Kidney epithelial cell (primary cell): ENCODE results near the gene TMED6. TPM values are rescaled to one million over a fixed set of nuclear protein-coding genes. Genes with fewer than 3 reads are reported as not detected.
"Not testable (repeated sequence)": the region's sequence is repeated elsewhere in the genome, so short reads cannot be mapped to it uniquely, and the experiment has no call there.

Experiments
- DNase-seq: peaks from one replicate; pipeline ENCODE4 v3.0.0-alpha.2; 2010; ENCODE audit warnings: low read depth
- H3K27me3 ChIP-seq: 2 replicates; pipeline ENCODE4 v1.6.0; 2011; ENCODE audit warnings: low read length; ENCODE audit not compliant: control insufficient read depth, insufficient read depth
- H3K36me3 ChIP-seq: 2 replicates; pipeline ENCODE4 v1.5.1; 2011; ENCODE audit warnings: low read length; ENCODE audit not compliant: control insufficient read depth, insufficient read depth
- H3K4me3 ChIP-seq: 2 replicates; pipeline ENCODE4 v1.5.1; 2011; ENCODE audit warnings: low read depth, mild to moderate bottlenecking, control low read depth, low read length
- total RNA-seq: library from RNA; depleted of rRNA; stranded (reverse); fragments of >200 nt; gene quantifications from 2 replicates; pipeline ENCODE4 v1.2.3, GENCODE V29; 2015
- TF ChIP-seq, protein P1 (sequence below): IDR thresholded peaks from 2 replicates; pipeline ENCODE4 v1.5.1; 2011; ENCODE audit warnings: mild to moderate bottlenecking, moderate library complexity, low read length, control low read depth, inconsistent platforms; ENCODE audit not compliant: insufficient read depth, poor library complexity, severe bottlenecking

TMED6 gene
- total RNA-seq, 1 donor from 2014 or later: not detected

GRCh38 chr16:69366431-69366830 is 14.8 kb upstream of the TMED6 start:
- Histone ChIP-seq H3K27me3 (no peaks in the 10 kb centered on the region), H3K4me3 (no peak overlapping the region), H3K36me3 (no peaks in the 10 kb centered on the region)
- TF ChIP-seq, protein P1, sequence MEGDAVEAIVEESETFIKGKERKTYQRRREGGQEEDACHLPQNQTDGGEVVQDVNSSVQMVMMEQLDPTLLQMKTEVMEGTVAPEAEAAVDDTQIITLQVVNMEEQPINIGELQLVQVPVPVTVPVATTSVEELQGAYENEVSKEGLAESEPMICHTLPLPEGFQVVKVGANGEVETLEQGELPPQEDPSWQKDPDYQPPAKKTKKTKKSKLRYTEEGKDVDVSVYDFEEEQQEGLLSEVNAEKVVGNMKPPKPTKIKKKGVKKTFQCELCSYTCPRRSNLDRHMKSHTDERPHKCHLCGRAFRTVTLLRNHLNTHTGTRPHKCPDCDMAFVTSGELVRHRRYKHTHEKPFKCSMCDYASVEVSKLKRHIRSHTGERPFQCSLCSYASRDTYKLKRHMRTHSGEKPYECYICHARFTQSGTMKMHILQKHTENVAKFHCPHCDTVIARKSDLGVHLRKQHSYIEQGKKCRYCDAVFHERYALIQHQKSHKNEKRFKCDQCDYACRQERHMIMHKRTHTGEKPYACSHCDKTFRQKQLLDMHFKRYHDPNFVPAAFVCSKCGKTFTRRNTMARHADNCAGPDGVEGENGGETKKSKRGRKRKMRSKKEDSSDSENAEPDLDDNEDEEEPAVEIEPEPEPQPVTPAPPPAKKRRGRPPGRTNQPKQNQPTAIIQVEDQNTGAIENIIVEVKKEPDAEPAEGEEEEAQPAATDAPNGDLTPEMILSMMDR: no peak
- DNase-seq: no peak

GRCh38 chr16:69365901-69366300 is 14.3 kb upstream of the TMED6 start:
- TF ChIP-seq, protein P1: no peak
- H3K36me3 ChIP-seq: no peaks in the 10 kb centered on the region
- H3K4me3 ChIP-seq: no peak overlapping the region
- H3K27me3 ChIP-seq: no peaks in the 10 kb centered on the region
- DNase-seq: no peak

DNA sequence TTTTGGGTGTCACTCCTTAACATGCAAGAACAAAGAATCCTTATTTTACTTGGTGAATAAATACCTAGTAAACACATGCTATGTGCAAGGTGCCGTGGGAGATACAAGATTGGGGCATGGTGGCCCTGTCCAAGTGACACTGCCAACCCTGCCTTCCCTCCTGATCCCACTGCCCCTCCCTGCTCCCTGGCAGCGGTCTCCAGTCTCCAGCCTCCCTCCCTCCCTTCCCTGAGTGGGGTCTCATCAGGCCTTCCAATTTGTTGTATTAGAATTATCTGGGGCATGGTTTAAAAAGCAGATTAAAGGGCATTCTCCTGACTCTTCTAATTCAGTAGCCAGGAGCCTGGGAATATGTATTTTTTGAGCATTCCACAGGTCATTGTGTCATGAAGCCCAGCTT is 12.5 kb upstream of the TMED6 start:
- no peak for DNase-seq
- Histone ChIP-seq H3K36me3 (no peaks in the 10 kb centered on the region), H3K27me3 (no peaks in the 10 kb centered on the region), H3K4me3 (no peak overlapping the region)
- TF ChIP-seq, protein P1: no peak

- TF ChIP-seq, protein P1: no peak
- no peak overlapping the region for H3K4me3 ChIP-seq
- DNase-seq: no peak
- no peaks in the 10 kb centered on the region for H3K36me3 ChIP-seq
- H3K27me3 ChIP-seq: no peaks in the 10 kb centered on the region
Measured at GRCh38 chr16:69363281-69363717, 11.7 kb upstream of the TMED6 start.

DNA sequence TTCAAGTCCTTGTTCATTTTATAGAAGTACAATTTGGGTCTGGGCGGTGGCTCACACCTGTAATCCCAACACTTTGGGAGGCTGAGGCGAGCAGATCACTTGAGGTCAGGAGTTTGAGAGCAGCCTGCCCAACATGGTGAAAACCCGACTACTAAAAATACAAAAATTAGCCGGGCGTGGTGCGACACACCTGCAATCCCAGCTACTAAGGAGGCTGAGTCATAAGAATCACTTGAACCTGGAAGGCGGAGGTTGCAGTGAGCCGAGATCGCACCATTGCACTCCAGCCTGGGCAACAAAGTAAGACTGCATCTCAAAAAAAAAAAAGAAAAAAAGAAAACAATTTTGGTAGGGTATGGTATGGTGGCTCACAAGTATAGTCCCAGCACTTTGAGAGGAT is 8.5 kb upstream of the TMED6 start:
- not testable (repeated sequence) for H3K27me3 ChIP-seq, H3K4me3 ChIP-seq, DNase-seq, H3K36me3 ChIP-seq

- no peak overlapping the region for H3K4me3 ChIP-seq
- TF ChIP-seq, protein P1: no peak
Measured at GRCh38 chr16:69350536-69351133, 951 bp downstream of the TMED6 start.

More at GRCh38 chr16:69350536-69351133, 951 bp downstream of the TMED6 start:
- no peaks in the 10 kb centered on the region for H3K36me3 ChIP-seq
- no peaks in the 10 kb centered on the region for H3K27me3 ChIP-seq
- no peak for DNase-seq
